ENCODE data around the gene PPP4C.
A peak's percentile ranks its signal among the peaks of the same experiment; 100 is the strongest.

DNA sequence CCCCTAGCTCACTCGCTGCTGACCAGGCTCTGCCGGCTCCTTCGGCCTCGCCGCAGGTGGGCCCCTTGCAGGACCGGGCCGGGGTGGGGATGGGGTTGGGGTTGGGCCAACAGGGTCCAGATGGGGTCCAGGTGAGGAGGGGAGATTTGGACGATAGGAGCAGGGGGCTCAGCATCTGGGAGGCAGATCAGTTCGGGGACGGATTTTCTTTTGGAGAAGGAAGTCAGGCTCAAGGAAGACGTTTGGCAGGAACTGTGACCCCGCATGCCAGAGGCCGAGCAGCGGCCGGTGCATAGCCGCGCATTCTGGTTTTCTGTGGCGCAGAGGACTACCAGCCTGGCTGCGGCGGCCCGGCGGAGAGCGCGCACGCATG lies 11.1 kb upstream of the PPP4C start:
- TF ChIP-seq, protein P1, sequence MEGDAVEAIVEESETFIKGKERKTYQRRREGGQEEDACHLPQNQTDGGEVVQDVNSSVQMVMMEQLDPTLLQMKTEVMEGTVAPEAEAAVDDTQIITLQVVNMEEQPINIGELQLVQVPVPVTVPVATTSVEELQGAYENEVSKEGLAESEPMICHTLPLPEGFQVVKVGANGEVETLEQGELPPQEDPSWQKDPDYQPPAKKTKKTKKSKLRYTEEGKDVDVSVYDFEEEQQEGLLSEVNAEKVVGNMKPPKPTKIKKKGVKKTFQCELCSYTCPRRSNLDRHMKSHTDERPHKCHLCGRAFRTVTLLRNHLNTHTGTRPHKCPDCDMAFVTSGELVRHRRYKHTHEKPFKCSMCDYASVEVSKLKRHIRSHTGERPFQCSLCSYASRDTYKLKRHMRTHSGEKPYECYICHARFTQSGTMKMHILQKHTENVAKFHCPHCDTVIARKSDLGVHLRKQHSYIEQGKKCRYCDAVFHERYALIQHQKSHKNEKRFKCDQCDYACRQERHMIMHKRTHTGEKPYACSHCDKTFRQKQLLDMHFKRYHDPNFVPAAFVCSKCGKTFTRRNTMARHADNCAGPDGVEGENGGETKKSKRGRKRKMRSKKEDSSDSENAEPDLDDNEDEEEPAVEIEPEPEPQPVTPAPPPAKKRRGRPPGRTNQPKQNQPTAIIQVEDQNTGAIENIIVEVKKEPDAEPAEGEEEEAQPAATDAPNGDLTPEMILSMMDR (IDR thresholded peaks at IDR 0.05) = no peak
- peak in 1 of 2 donors; percentile 80 for TF ChIP-seq POLR2A (IDR thresholded peaks at IDR 0.05)

All from adrenal gland (tissue), 5 donors.